GDM1 (cell line): ENCODE results near the gene ID2.
"Not testable (repeated sequence)": the region's sequence is repeated elsewhere in the genome, so short reads cannot be mapped to it uniquely, and the experiment has no call there.

Experiments
- DNase-seq: peaks from one replicate; lab custom pipeline; 2025; lab: John Stamatoyannopoulos, UW

The ID2 gene

DNA sequence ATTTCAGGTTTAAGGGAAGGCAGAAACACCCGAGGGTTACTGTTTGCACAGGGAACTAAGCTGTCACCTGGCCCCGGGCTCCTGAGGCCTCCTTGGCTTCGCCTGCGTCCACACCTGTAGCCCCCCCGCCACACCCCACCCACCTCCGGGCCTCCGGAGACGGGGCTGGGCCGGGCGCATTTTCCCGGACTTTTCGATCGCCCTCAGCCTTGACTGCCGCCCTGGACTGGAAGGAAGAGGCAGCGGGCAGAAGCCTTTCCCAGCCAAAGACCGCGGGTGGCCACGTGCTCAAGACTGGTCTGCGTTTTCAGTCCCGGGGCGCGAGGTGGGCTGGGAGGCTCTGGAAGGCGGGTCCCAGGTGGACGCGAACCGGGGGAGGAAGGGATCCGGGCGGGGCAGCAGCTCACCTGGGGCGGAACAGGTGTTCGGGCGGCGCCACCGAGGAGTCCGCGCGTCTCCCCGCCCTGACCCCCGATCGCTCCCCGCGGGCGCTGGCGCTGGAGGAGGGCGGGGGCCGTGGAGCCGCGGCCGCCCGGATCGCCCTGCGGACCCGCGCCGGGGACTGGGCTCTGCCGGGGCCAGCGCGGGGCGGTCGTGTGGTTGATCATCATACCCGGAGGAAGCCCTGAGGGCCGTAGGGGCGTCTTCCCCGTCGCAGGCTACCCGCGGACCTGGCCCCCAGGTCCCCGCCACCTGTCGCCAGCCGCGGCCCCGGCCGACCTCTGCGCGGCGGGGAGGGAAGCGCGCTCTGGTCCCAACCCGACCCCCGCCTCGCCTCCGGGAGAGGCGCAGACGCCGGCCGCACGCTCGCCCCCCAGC is 3.2 kb downstream of the ID2 start:
- DNase-seq, result no peak

- DNase-seq, result peak; percentile 50
Measured at GRCh38 chr2:8685697-8686358, 4.0 kb downstream of the ID2 start.

DNA sequence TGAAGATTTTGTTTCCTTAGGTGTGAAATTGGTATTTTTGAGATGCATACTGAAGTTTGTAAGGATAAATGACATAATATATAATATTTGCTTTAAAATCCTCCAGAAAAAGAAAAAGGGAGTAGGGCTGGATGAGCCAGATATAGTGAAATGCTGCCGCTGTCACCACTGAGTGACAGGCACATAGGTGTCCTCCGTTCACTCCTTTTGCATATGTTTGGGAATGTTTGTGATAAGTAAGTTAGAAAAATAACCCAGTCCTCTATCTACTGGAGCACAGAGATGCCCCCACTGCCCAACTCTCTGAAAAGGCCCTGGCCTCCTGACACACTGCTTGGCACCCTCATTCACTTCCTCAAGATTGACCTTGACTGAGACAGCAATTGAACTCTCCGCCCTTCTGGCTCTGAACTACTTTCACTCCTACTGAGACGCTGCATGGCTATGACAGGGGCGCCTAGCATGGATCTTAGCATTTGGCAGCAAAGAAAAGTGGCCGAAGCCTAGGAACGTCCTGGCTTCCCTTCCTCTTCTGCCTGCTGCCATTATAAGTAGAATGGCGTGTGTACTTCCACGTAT is 10.1 kb downstream of the ID2 start:
- no peak for DNase-seq

- no peak for DNase-seq
Measured at GRCh38 chr2:8692783-8693156, 10.9 kb downstream of the ID2 start.

DNA sequence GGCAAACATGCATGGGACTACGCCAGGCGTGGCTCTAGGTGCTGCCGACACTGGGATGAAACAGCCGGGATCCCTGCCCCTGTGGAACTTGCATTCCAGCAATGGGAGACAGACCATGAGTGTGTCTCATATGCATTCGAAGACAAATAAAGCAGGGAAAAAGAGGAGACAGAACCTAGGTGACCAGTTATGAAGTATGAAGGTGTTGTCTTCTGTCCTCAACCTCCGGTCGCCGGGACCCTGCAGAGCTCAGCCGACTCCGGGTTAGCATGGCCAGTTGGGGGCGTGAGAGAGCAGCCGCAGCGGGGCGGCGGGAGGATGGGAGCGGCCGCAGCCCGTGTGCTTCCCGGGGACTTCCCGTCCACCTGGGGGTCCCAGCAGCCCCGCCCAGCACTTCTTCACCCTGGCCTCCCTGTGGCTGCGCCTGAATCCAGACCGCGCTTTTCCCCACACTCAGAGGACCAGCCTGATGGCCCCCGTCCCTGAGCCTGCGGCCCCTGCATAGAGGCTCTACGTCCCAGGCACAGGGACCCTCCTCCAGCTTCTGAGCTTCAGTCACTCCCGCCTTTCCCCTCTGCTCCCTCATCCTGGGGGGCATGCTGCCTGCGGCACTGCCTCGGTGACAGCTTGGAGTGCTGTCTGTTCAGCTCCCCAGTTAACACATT is 11.4 kb downstream of the ID2 start:
- DNase-seq, result no peak

- no peak for DNase-seq
Measured at GRCh38 chr2:8694737-8695136, 12.9 kb downstream of the ID2 start.

- DNase-seq, result no peak
Measured at GRCh38 chr2:8697190-8697589, 15.3 kb downstream of the ID2 start.

DNA sequence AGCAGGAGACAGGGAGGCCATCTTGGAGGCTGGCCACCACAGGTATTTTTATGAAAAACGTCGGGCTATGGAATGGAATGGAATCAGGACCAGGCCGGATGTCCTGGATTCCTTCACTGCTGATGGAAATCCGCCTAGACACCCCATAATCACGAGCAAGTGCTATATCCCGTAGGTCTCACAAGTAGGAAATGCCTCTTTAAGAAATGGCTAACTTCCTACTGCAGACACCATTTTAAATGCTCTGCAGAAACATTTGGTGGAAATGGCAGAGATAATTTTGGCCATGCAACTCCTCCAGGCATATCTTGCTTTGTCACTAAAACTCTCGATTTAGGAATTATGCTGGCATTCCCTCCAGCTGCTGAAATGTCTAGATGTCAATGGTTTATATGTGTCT is 18.0 kb downstream of the ID2 start:
- DNase-seq, result no peak

DNA sequence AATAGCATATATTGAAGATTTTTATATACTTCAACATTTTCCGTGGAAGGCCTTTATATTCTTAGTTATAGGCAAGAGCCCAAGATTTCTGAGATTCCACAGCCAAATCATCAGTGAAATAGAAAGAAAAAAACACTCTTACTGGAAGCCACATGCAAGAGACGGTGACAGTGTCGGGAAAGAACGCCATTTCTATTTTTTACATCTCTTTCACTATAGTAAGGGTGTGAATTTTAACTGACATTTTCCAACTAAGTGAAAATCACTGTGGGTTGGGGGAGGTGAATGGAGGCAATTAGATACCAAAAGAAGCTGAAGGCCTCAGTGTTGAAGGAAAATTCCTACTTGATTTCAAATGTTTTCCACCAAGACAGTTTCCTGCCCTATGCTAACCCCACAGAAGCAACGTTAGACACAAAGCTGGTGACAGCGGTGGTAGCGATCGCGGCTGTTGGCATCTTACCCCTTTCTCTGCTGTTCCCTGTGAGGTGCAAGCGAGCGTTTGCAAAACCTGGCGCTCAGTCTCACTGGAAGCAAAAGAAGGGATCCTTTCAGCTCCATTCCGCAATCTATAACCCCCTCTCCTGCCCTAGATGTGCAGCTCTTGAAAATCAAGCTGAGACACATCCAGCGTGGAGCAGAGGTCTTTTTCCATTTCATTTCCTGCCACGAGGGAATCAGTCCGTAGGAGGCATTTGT is 20.0 kb downstream of the ID2 start:
- no peak for DNase-seq

GRCh38 chr2:8704906-8705305 is 23.1 kb downstream of the ID2 start:
- no peak for DNase-seq

GRCh38 chr2:8709611-8710010 is 27.8 kb downstream of the ID2 start:
- DNase-seq, result no peak

DNA sequence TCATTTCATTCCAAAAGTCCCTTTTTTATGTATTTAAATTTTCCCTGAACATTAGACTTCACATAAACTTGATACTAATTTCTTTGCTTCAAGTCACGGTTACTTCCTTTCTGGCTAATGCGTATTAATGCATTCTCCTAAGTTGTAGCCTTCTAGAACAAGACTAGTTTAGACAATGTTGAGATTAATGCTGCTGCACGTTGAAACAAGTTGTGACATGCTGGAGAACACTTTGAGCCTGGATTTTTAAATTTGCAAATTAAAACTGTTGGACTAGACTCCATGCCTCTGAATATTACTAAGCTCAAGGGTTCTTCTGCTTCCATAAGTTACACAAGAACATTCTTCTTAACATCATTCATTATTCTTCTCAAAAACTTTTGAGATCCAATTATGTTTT is 29.1 kb downstream of the ID2 start:
- no peak for DNase-seq

DNA sequence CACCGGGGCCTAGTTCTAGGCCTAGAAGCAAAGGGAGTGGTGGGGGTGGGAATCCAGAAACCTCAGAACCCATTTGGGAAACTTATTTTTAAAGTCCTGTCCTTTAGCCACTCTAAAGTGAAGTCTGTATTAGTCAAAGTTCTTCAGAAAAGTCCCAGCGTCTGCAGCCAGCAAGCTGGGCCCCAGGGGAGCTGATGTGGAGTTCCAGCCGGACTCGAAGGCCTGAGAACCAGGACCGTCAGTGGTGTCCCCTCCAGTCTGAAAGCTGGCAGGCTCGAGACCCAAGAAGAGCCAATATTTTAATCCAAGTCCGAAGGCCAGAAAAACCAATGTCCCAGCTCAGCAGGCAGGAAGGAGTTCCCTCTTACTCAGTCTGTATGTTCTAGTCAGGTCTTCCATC is 32.4 kb downstream of the ID2 start:
- DNase-seq, result no peak

GRCh38 chr2:8714971-8715370 is 33.1 kb downstream of the ID2 start:
- no peak for DNase-seq

DNA sequence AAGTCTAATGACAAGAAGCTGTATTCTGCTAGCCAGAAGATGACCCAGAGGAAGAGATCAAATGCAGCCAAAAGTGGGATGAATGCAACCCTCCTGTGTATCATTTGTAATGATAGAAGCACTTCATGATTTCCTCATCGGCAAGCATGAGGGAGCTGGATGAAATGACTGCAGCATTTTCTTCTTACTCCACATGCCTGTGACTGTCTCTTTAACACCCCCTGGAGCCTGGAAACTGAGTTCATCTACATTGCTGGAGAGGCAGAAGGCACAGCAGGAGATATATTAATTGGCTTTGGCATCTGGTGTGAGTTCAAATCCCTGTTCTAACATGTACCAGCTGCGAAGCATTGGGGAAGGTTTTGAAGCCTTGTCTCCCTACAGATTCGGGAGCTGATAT is 37.7 kb downstream of the ID2 start:
- DNase-seq, result no peak

- no peak for DNase-seq
Measured at GRCh38 chr2:8720741-8721140, 38.9 kb downstream of the ID2 start.

DNA sequence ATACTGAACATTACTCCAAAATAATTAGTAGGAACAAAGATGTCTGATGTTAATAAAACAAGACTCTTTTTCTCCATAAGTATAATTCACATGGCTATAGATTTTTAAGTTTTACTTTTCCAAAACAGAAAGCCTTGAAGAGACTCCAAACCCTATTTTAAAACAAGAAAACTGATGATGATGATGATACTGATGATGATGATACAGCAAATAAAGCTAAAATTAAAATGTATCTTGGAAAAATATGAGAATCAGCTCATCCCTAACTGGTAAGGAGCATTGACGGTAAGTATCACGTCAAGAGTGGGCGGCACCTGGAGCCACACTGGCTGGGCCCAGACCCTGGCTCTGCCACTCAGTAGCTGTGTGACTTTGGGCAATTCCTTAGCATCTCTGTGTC is 39.6 kb downstream of the ID2 start:
- no peak for DNase-seq

GRCh38 chr2:8722986-8723385 is 41.1 kb downstream of the ID2 start:
- no peak for DNase-seq

GRCh38 chr2:8725838-8726237 is 44.0 kb downstream of the ID2 start:
- no peak for DNase-seq

GRCh38 chr2:8728305-8729015 is 46.6 kb downstream of the ID2 start:
- DNase-seq, result no peak

GRCh38 chr2:8729101-8729500 is 47.2 kb downstream of the ID2 start:
- DNase-seq, result not testable (repeated sequence)

DNA sequence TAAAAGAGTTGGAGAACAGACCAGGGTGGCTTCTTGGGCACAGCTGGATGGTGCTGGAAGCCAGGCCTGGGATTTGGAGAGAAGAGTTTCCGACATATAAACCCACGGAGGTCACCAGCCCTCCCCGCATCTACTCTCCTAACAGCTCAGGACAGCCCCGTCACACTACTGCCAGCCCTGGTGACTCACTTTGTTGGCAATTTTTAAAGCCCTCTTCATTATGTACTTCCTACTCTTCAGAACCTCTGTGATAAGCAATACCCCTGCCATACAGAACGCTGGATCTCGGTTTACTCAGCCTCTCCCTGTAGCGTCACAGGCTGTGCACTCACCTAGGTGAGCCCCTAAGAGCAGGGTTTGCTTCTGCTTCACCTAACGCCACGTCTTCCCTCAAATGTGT is 48.1 kb downstream of the ID2 start:
- DNase-seq, result no peak
